ENCODE data around the gene LMAN1L.

Gene LMAN1L

DNA sequence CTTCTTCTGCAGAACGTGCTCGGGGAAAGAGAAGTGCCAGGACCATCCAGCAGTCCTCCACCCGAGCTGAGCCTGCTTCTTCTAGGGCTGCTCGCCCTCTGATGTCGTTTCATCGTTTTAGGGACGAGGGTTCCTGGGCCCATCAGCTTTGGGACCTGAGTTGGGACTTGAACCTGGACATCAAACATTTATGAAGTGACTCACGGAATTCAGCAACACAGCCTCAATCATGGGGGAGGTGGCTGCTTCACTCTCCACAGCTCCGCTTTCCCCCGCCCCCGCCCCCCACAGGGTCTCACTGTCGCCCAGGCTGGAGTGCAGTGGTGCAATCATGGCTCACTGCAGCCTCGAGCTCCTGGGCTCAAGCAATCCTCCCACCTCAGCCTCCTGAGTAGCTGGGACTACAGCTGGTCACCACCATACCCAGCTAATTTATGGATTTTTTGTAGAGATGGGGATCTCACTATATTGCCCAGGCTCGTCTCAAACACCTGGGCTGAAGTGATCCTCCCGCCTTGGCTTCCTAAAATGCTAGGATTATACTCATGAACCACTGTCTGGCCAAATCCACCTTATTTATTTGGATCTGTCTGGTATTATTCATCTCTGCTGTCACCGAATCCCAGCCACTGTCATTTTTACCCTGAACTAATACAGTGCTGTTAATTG is 61.3 kb downstream of the LMAN1L start:
- TF ChIP-seq, protein P1, sequence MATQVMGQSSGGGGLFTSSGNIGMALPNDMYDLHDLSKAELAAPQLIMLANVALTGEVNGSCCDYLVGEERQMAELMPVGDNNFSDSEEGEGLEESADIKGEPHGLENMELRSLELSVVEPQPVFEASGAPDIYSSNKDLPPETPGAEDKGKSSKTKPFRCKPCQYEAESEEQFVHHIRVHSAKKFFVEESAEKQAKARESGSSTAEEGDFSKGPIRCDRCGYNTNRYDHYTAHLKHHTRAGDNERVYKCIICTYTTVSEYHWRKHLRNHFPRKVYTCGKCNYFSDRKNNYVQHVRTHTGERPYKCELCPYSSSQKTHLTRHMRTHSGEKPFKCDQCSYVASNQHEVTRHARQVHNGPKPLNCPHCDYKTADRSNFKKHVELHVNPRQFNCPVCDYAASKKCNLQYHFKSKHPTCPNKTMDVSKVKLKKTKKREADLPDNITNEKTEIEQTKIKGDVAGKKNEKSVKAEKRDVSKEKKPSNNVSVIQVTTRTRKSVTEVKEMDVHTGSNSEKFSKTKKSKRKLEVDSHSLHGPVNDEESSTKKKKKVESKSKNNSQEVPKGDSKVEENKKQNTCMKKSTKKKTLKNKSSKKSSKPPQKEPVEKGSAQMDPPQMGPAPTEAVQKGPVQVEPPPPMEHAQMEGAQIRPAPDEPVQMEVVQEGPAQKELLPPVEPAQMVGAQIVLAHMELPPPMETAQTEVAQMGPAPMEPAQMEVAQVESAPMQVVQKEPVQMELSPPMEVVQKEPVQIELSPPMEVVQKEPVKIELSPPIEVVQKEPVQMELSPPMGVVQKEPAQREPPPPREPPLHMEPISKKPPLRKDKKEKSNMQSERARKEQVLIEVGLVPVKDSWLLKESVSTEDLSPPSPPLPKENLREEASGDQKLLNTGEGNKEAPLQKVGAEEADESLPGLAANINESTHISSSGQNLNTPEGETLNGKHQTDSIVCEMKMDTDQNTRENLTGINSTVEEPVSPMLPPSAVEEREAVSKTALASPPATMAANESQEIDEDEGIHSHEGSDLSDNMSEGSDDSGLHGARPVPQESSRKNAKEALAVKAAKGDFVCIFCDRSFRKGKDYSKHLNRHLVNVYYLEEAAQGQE (IDR thresholded peaks at IDR 0.05; ENCODE audit: insufficient read depth in 1 of 2, low read depth in 2 of 2, low read length in 2 of 2), result no peak
- TF ChIP-seq SIN3A (IDR thresholded peaks at IDR 0.05; ENCODE audit: borderline replicate concordance, insufficient read depth, low read length) (no peak), FOXP2 (optimal IDR thresholded peaks at IDR 0.05; ENCODE audit: borderline replicate concordance, extremely low read depth, extremely low read length, insufficient read depth) (no peak), POLR2AphosphoS5 (IDR thresholded peaks at IDR 0.05; ENCODE audit: low read depth, low read length) (no peak), TAF1 (IDR thresholded peaks at IDR 0.05; ENCODE audit: borderline replicate concordance, insufficient read depth, low read length) (no peak)
